Stomach smooth muscle (tissue), 2 donors: ENCODE results near the gene ITGA3.

Source experiments
- H3K27ac ChIP-seq: one replicate; pipeline ENCODE4 v1.7.0; 2013; ENCODE audit warnings: mild to moderate bottlenecking, low read length, inconsistent platforms
- H3K27me3 ChIP-seq, 2 donors: one replicate each; pipeline ENCODE4 v1.7.0; 2013; ENCODE audit warnings: low read length in 2 of 2; ENCODE audit not compliant: insufficient read depth in 2 of 2, control insufficient read depth in 1 of 2
- H3K36me3 ChIP-seq, 2 donors: one replicate each; pipeline ENCODE4 v1.7.0; 2013; ENCODE audit warnings: low read length in 2 of 2; ENCODE audit not compliant: control insufficient read depth in 2 of 2, insufficient read depth in 2 of 2
- H3K4me1 ChIP-seq: one replicate; pipeline ENCODE4 v1.7.0; 2013; ENCODE audit warnings: low read length; ENCODE audit not compliant: control insufficient read depth, insufficient read depth
- H3K4me3 ChIP-seq, 2 donors: one replicate each; pipeline ENCODE4 v1.7.0; 2013; ENCODE audit warnings: low read length in 2 of 2
- H3K9ac ChIP-seq, 2 donors: one replicate each; pipeline ENCODE4 v1.7.0; 2013; ENCODE audit warnings: low read length in 2 of 2, mild to moderate bottlenecking in 1 of 2
- H3K9me3 ChIP-seq, 2 donors: one replicate each; pipeline ENCODE4 v1.7.0; 2013; ENCODE audit warnings: low read length in 2 of 2; ENCODE audit not compliant: control insufficient read depth in 2 of 2
- donor health status: healthy.
- donor health status: Pancreatic carcinoma.

The ITGA3 gene

DNA sequence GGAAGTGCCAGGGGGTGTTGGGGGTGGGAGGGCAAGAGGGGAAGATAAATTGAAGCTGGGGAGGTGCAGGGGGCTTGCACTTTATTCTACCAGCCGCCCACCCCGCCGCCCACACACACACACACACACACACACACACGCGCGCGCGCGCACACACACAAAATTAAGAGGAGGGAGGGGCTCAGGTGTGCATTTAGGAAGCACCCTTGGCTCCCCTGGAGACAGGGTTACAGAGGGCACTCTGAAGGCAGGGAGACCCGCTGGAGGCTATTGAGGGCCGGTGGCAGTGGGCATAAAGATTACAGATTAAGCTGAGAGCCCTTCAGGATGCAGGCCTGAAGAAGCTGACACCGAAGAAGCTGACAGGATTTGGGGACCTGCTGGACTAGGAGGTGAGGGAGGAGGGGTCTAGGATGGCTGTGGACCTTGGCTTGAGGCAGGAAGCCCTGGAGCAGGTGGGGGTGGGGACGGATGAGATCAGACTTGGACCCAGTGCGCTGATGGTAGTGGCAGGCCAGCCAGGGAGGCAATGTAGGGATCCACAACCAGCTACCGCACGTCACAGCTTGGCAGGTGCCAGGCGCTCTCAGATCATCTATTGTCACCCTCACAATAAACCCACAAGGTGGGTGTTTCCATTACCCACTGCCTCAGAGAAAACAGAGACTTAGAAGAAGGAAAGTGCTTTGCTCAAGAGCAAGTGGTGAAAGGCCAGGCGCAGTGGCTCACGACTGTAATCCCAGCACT, 74.8 kb downstream of the ITGA3 start:
- no peak overlapping the region for H3K9ac ChIP-seq
- H3K27ac ChIP-seq, result no peak overlapping the region
- H3K9me3 ChIP-seq, result no peaks in the 10 kb centered on the region
- H3K27me3 ChIP-seq, result peaks cover 2 to 14% of the 10 kb centered on the region in 2 donors
- H3K4me1 ChIP-seq, result peaks cover 33% of the 10 kb centered on the region
- peaks cover 5 to 7% of the 10 kb centered on the region in 2 donors for H3K36me3 ChIP-seq
- H3K4me3 ChIP-seq, result peak overlapping the region in 1 of 2 donors; percentile 66

DNA sequence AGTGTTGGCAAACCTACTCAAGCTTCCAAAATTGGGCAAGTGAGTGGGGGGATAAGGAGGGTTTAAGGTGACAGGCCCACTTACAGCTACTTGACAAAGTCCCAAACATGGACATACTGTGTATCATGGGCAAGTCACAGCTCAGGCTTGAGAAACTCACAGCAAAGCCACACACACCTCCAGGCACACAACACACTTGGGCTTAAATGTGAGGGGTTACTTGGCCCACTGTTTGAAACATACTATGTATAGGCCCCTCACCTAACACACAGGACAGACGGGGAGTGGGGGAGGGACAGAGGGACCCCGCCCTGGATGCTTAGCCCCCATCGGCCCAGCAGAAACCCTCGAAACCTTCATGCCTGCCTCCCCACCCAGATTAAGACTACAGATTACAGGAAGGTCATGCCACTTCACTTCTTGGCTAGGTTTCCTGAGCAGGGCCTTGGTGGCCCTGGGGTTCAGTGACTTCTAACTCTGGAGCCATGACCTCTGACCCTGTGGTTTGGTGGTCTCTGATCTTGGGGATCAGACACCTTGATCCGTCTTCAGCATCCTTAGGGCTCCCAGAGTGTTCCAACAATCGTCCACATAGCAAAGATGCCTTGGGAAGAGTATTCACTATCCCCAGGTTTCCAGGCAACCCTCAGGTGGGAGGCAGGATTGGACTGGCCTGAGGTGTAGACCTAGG, 76.3 kb downstream of the ITGA3 start:
- Histone ChIP-seq H3K36me3 (peaks cover 12 to 15% of the 10 kb centered on the region in 2 donors), H3K4me1 (peaks cover 33% of the 10 kb centered on the region), H3K9ac (no peak overlapping the region), H3K27ac (no peak overlapping the region), H3K27me3 (peaks cover 2 to 14% of the 10 kb centered on the region in 2 donors), H3K9me3 (no peaks in the 10 kb centered on the region), H3K4me3 (no peak overlapping the region)

DNA sequence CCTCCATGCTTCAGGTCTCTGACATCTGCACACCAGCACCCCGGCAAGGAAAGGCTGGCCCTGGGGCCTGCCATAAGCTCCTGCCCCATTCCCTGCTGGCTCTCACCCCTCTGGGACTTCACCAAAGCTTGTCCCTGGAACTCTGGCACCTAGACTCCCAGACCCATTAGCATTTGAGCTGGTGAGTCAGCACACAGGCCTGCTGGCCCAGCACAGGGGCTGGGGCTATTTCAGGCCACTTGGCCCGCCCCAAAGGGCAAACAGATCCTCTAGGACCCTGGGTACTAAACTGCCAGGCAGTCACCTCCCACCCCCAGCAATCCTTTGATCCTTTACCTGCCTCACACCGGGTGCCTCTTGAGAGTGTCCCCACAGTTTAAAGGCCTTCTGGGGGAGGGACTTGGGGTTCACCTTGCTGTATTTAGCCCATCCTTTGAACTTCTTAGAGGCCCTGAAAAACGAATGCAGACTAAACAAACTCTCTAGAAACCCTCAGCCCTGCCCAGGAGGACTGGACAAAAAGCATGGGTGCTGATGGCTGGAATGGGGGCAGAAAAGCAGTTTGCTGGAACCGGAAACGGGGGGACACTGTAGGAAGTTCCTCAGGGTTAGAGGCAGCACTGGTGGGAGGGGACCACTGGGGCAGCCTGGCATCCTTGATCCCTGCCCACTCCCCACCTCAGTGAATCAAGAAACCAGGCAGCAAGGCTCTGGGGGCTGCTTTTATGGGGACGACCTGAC, 77.3 kb downstream of the ITGA3 start:
- Histone ChIP-seq H3K4me3 (no peak overlapping the region), H3K9ac (peak overlapping the region in 1 of 2 donors; percentile 42), H3K27me3 (peaks cover 2 to 14% of the 10 kb centered on the region in 2 donors), H3K9me3 (no peaks in the 10 kb centered on the region), H3K4me1 (peaks cover 33% of the 10 kb centered on the region), H3K27ac (peak overlapping the region; percentile 70), H3K36me3 (peaks cover 18 to 23% of the 10 kb centered on the region in 2 donors)

DNA sequence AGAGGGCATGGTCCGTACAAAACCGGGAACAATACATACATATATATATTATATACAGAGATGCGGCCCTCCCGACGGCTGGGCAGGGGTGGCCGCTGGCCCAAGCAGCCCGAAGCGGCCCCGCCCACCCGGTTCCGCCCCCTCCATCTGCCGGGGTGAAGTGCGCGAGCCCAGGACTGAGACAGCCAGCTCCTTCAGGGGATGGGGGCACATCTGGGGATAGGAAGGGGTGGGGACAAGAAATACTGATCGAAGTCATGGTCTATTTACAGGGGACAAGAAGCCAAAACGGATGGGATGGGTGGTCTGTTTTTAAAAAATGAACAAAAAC, 77.8 kb downstream of the ITGA3 start:
- Histone ChIP-seq H3K9me3 (no peaks in the 10 kb centered on the region), H3K4me3 (no peak overlapping the region), H3K4me1 (peaks cover 33% of the 10 kb centered on the region), H3K27me3 (peaks cover 2 to 11% of the 10 kb centered on the region in 2 donors), H3K36me3 (peaks cover 23 to 29% of the 10 kb centered on the region in 2 donors), H3K27ac (peak overlapping the region; percentile 70), H3K9ac (no peak overlapping the region)

DNA sequence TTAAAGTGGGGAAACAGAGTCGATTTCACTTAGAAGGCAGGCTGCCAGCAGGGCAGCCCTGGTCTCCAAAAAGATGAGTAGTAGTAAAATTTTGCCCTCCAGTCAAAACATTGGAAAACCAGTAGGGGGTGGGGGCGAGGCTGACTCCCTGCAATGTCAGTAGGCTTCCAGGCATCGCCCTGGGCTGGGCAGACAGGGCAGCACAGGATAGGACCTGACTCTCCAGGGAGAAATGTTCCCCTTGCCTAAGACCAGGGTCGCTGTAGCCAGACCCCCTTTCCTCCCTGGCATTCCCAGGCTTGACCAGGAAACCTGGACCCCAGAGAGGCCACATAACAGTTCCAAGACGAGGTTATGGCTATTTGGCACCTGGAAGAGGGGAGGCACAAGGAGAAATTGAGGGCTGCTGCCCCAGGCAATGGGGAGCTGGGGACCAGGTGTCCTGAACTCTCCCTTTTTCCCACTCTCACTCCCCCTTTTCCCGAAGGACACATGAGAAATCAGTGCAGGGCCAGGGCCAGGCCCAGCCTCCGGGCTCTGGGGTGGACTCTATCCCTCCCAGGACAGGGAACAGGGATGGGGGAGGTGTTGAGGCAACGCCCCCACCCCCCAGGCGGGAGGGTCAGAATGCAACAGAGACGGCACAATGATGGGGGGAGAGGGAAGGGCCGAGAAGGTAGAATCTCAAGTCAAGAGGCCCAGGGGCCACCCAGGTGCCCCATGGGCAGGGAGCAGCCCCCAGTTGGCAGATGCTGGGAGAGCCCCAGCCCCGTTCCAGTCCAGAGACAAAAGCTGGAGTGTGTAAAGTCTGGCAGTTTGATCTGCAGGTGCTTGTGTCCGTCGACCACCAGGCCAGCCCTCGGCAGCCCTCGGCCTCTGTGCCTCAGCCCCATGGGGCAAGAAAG, 78.5 kb downstream of the ITGA3 start:
- H3K27me3 ChIP-seq, result peaks cover 0 to 4% of the 10 kb centered on the region in 2 donors
- H3K36me3 ChIP-seq, result peaks cover 30 to 36% of the 10 kb centered on the region in 2 donors
- no peak overlapping the region for H3K27ac ChIP-seq
- H3K4me1 ChIP-seq, result peaks cover 31% of the 10 kb centered on the region
- no peak overlapping the region for H3K4me3 ChIP-seq
- no peak overlapping the region for H3K9ac ChIP-seq
- no peaks in the 10 kb centered on the region for H3K9me3 ChIP-seq

DNA sequence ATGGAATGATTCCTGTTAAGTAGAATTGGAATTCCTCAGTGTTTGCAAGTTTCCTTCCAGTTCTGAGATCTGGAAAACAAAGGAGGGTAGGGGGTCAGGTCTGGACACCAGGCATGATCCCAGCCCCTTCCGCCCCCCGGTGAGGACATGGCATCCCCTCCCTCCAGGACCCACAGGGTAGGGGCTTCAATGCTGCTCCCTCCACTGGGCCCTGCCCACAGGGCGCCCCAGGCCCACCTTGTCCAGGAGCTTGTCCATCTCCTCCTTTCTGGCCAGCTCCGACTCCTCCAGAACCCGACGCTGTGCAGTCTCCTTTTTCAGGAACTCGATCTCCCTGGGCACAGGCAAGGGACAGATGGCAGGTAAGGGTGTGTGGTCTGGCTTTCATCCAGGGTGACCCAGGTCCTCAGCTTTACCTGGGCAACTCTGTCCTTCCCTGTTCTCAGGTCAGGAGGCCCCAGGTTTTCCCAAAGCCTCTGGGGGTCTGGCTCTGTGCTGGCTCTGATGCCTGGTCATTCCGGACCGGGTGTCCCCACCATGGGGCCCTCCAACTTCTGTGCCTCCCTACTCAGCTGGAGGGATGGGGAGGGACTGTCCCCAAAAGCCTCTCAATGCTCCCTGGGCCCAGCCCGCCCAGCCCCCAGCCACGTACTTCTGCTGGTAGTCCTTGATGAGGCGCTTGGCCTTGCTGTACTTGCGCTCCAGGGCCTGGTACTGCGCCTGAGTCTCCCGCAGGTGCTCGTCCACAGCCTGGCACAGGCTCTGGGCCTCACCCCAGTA, 79.6 kb downstream of the ITGA3 start:
- no peak overlapping the region for H3K9ac ChIP-seq
- no peak overlapping the region for H3K27ac ChIP-seq
- H3K36me3 ChIP-seq, result peaks cover 33 to 45% of the 10 kb centered on the region in 2 donors

DNA sequence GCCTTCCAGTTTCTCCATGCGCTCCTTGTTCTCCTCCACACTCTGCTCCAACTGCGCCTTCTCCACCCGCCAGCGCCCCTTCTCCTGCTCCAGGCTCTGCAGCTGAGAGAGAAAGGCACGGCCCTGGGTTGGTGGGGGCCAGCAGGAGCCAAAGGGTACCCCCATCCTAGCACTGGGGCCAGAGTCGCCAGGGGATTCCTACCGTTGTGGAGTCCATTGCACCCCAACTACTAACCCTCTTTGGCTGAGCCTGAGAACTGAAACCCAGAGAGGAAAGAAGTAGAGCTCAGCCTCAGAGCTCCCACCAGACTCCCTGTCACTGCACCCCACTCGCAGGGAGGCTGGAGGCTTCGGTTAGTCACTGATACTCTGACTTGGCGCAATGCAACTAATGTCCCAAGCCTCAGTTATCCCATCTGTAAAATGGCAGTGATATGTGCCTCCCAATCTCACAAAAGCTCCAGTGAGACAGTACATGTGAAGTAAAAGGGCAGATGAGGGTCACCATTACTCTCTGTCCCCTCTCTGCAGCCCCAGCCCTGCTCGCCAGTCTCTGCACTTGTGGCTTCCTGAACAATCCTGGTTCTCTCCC, 80.3 kb downstream of the ITGA3 start:
- Histone ChIP-seq H3K9ac (no peak overlapping the region), H3K36me3 (peaks cover 38 to 52% of the 10 kb centered on the region in 2 donors), H3K27me3 (no peaks in the 10 kb centered on the region), H3K4me3 (no peak overlapping the region), H3K27ac (no peak overlapping the region), H3K9me3 (no peaks in the 10 kb centered on the region), H3K4me1 (peaks cover 31% of the 10 kb centered on the region)

More for the DNA sequence above, 79.6 kb downstream of the ITGA3 start:
- Histone ChIP-seq H3K27me3 (no peaks in the 10 kb centered on the region), H3K4me1 (peaks cover 34% of the 10 kb centered on the region), H3K9me3 (no peaks in the 10 kb centered on the region), H3K4me3 (no peak overlapping the region)

DNA sequence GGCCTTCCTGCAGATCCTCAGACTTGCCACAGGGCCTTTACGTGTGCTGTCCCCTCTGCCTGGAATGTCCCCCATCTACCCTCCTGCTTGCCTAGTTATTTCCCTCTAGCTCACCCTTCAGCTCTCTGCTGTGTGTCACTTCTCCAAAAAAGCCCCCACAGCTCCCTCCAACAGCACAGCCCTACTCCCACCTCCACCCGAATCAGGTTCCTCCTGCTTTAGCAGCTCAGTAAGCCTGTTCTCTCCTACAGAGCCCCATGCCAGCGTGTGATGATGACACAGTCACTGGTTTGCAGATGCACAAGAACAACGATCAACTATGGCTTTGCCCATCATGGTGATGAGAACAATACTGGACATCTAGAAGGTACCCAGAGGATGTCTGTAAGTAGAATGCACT, 81.1 kb downstream of the ITGA3 start:
- no peak overlapping the region for H3K9ac ChIP-seq
- peaks cover 42 to 58% of the 10 kb centered on the region in 2 donors for H3K36me3 ChIP-seq
- no peak overlapping the region for H3K4me3 ChIP-seq
- no peaks in the 10 kb centered on the region for H3K9me3 ChIP-seq
- no peaks in the 10 kb centered on the region for H3K27me3 ChIP-seq
- no peak overlapping the region for H3K27ac ChIP-seq
- peaks cover 31% of the 10 kb centered on the region for H3K4me1 ChIP-seq

DNA sequence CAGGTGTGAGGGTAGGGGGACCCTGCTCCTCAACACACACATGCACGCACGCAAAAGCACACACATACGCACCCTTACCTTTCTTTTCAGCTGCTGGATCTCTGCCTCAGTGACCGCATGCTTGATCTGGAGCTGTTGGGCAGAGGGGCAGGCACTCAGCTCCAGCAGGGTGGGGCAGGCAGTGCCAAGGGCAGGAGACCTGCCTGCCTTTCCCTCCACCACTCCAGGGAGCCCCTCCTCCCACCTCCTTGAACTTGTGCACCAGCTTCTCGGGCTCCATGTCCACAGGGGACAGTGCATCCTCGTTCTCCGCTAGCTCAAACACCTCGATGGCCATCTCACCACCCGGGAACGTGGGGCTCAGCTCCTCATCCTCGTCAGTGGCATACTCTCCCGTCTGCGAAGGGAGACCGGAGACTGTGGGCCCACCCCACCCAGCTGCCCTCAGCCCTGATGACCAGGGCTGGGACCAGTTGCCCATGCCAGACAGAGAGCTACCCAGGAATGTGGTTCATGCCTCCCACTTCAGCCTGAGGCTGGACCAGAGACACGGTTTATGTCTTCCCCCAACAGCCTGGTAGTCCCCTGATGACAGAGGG, 83.4 kb downstream of the ITGA3 start:
- no peak overlapping the region for H3K9ac ChIP-seq
- H3K36me3 ChIP-seq, result peaks cover 56 to 74% of the 10 kb centered on the region in 2 donors
- H3K4me1 ChIP-seq, result peaks cover 15% of the 10 kb centered on the region

More for the DNA sequence above, 83.4 kb downstream of the ITGA3 start:
- Histone ChIP-seq H3K27ac (no peak overlapping the region), H3K27me3 (no peaks in the 10 kb centered on the region), H3K9me3 (no peaks in the 10 kb centered on the region), H3K4me3 (no peak overlapping the region)
